Heart right ventricle (tissue), 16 donors: Measurements from ENCODE around the gene DTNA. TPM values are rescaled to one million over a fixed set of nuclear protein-coding genes. Genes with fewer than 3 reads are reported as not detected.

Experiments
- ATAC-seq, 8 donors: fragments of 200-7000 bp; cut with Tn5 transposase; one replicate each; pipeline ENCODE4 v1.9.1; 2020; ENCODE audit warnings: mild to moderate bottlenecking in 8 of 8, moderate library complexity in 8 of 8, moderate number of reproducible peaks in 1 of 8
- DNase-seq, 2 donors: peaks; one replicate each; pipeline ENCODE4 v3.0.0-alpha.2; 2020
- H3K27ac ChIP-seq, 10 donors: fragments of 200-600 bp; sonication (generic) in 2 of 10; one replicate each; pipeline versions ENCODE4 v1.5.0 to v1.8.0; 2020 to 2022; ENCODE audit warnings: mild to moderate bottlenecking in 3 of 10
- H3K27me3 ChIP-seq, 7 donors: fragments of 200-600 bp; one replicate each; pipeline ENCODE4 v1.8.0; 2021 to 2022; ENCODE audit warnings: mild to moderate bottlenecking in 2 of 7
- H3K36me3 ChIP-seq, 9 donors: fragments of 200-600 bp; sonication (generic) in 1 of 9; one replicate each; pipeline versions ENCODE4 v1.5.0 to v1.8.0; 2020 to 2022; ENCODE audit warnings: mild to moderate bottlenecking in 2 of 9
- H3K4me1 ChIP-seq, 9 donors: fragments of 200-600 bp; sonication (generic) in 1 of 9; one replicate each; pipeline versions ENCODE4 v1.5.0 to v1.8.0; 2020 to 2022; ENCODE audit warnings: mild to moderate bottlenecking in 4 of 9
- H3K4me3 ChIP-seq, 10 donors: fragments of 200-600 bp; sonication (generic) in 2 of 10; one replicate each; pipeline versions ENCODE4 v1.5.0 to v1.8.0; 2020 to 2022; ENCODE audit warnings: mild to moderate bottlenecking in 7 of 10, moderate library complexity in 2 of 10
- H3K9me3 ChIP-seq, 11 donors: fragments of 200-600 bp in 10 of 11; sonication (generic) in 2 of 11; one replicate each; pipeline versions ENCODE4 v1.5.0 to v1.8.0; 2013 to 2022; ENCODE audit warnings: mild to moderate bottlenecking in 2 of 11, control low read depth in 1 of 11, moderate library complexity in 1 of 11
- CTCF ChIP-seq, 9 donors: fragments of 200-600 bp; sonication (generic) in 2 of 9; IDR thresholded peaks; one replicate each; pipeline versions ENCODE4 v1.5.0 to v1.8.0; 2021 to 2022; ENCODE audit warnings: antibody characterized with exemption in 9 of 9, mild to moderate bottlenecking in 5 of 9, moderate library complexity in 1 of 9
- WGBS, 2 donors: extraction: QIAGEN DNeasy Blood & Tissue Kit; methylation state at CpG; one replicate each; pipeline ENCODE4 v1.1.7; 2013; ENCODE audit warnings: inconsistent platforms in 1 of 2; 5-methylcytosine and 5-hydroxymethylcytosine counted together
- intact Hi-C, 10 donors: fragments of 100-400 bp; cut with DNase I; formaldehyde crosslinking; loops; one replicate each; pipeline versions ENCODE4 v1.11.1 to v1.14.2; 2022
- polyA plus RNA-seq, 2 donors: library from polyadenylated mRNA; stranded (reverse); fragments of 200-250 nt; gene quantifications; one replicate each; pipeline ENCODE4 v1.2.3, GENCODE V29; 2013
- total RNA-seq, 10 donors: library from RNA; stranded (reverse); fragmentation: NEBNext Ultra II Directional in 3 of 10; extraction: Animal tissue kit (Norgen Biotek cat#: 25700) in 3 of 10; gene quantifications; one replicate each; pipeline versions ENCODE4 v1.2.1 to v1.2.4, GENCODE V29; 2021 to 2023
- donor health status: Arrhythmogenic right ventricular cardiomyopathy.
- donor health status: ischemic (EF 13 %, LVEDD 7.1; RV severe dilation, severe dysfunction).
- donor health status: healthy with polysubstance abuse.
- donor health status: DM: no; HTN: yes; CAD: no.
- donor health status: DM: no; HTN: no; CAD: no.
- donor health status: ischemic (EF 25% LVEDD 6.9; RV normal size, moderate dysfunction).
- donor health status: ischemic (EF 25% LVEDD 5.7; RV mildly dilated, moderate dysfunction).
- donor health status: healthy.
- donor health status: DM: yes; HTN: yes; CAD: no.
- donor health status: Ischemic cardiomyopathy.
- donor health status: ischemic (EF 35%, LVEDD 5.7; RV mildly dilated, moderate dysfunction).
- donor health status: nonischemic (EF 11% LVEDD 7.7; RV severe dilation, severe dysfunction).
- donor health status: DM: yes; HTN: yes; CAD: no.
- donor health status: PGD.
- donor health status: ischemic (EF 29% LVEDD 5.4; RV normal size, mild dysfunction).
- donor health status: nonischemic (EF 23%, LVEDD 6.1; RV moderate dilation, normal function).

DTNA gene
- total and polyA plus RNA-seq, 12 donors = 65.4 to 198 (median 179) TPM

GRCh38 chr18:34866739-34867138, 156.6 kb downstream of the DTNA start:
- H3K9me3 ChIP-seq = no peaks in the 10 kb centered on the region
- DNase-seq (no peak), ATAC-seq (peak in 2 of 8 donors; percentile 24 to 50)
- H3K27me3 ChIP-seq = no peaks in the 10 kb centered on the region
- peak; percentile 25 to 64 (median 52) for TF ChIP-seq CTCF (IDR thresholded peaks at IDR 0.05)
- H3K4me1 ChIP-seq = peaks cover 0 to 30% (median 10%) of the 10 kb centered on the region in 9 donors
- intact Hi-C loops = loop anchor here in 2 of 10 donors (10.0 kb wide), 1 partner anchor 278 kb away; no protein-coding TSS in a partner anchor
- peak overlapping the region in 1 of 10 donors; percentile 49 for H3K27ac ChIP-seq
- peaks cover 0 to 19% (median 0%) of the 10 kb centered on the region in 9 donors for H3K36me3 ChIP-seq
- no peak overlapping the region for H3K4me3 ChIP-seq
- WGBS, 2 donors = 64 to 67% methylated on average over 4 of the region's 4 CpGs

- TF ChIP-seq CTCF (IDR thresholded peaks at IDR 0.05) = peak in 7 of 9 donors; percentile 13 to 45 (median 35)
- Histone ChIP-seq H3K36me3 (peaks cover 0 to 19% (median 0%) of the 10 kb centered on the region in 9 donors), H3K4me1 (peaks cover 0 to 30% (median 10%) of the 10 kb centered on the region in 9 donors), H3K27ac (peak overlapping the region in 8 of 10 donors; percentile 20 to 59 (median 34)), H3K4me3 (no peak overlapping the region), H3K27me3 (no peaks in the 10 kb centered on the region), H3K9me3 (no peaks in the 10 kb centered on the region)
- intact Hi-C loops = loop anchor here in 2 of 10 donors (10.0 kb wide), 1 partner anchor 277 kb away; no protein-coding TSS in a partner anchor
- ATAC-seq = peak; percentile 48 to 86 (median 70)
- peak; percentile 16 to 41 for DNase-seq
- 58 to 67% methylated on average over 7 of the region's 7 CpGs for WGBS, 2 donors
These were observed 157.4 kb downstream of the DTNA start for GRCh38 chr18:34867520-34867919.

GRCh38 chr18:34870555-34871310, 160.6 kb downstream of the DTNA start:
- no peak for ATAC-seq

GRCh38 chr18:34871435-34871834, 161.3 kb downstream of the DTNA start:
- H3K27ac ChIP-seq = no peak overlapping the region
- TF ChIP-seq CTCF (IDR thresholded peaks at IDR 0.05) = no peak
- H3K4me1 ChIP-seq = peaks cover 0 to 26% (median 10%) of the 10 kb centered on the region in 9 donors
- H3K4me3 ChIP-seq = no peak overlapping the region
- WGBS, 2 donors = 66 to 67% methylated on average over 2 of the region's 2 CpGs
- intact Hi-C loops = no loop called here
- H3K36me3 ChIP-seq = peaks cover 0 to 5% (median 0%) of the 10 kb centered on the region in 9 donors
- no peak for DNase-seq
- no peaks in the 10 kb centered on the region for H3K9me3 ChIP-seq
- no peak for ATAC-seq
- H3K27me3 ChIP-seq = no peaks in the 10 kb centered on the region

More at GRCh38 chr18:34870555-34871310, 160.6 kb downstream of the DTNA start:
- intact Hi-C loops = no loop called here
- Histone ChIP-seq H3K4me1 (peaks cover 0 to 27% (median 10%) of the 10 kb centered on the region in 9 donors), H3K9me3 (no peaks in the 10 kb centered on the region), H3K27me3 (no peaks in the 10 kb centered on the region), H3K36me3 (peaks cover 0 to 5% (median 0%) of the 10 kb centered on the region in 9 donors), H3K27ac (no peak overlapping the region), H3K4me3 (no peak overlapping the region)
- TF ChIP-seq CTCF (IDR thresholded peaks at IDR 0.05) = no peak
- 89 to 91% methylated on average over 5 of the region's 5 CpGs for WGBS, 2 donors
- no peak for DNase-seq
